ENCODE data around the gene WNT9B.

DNA sequence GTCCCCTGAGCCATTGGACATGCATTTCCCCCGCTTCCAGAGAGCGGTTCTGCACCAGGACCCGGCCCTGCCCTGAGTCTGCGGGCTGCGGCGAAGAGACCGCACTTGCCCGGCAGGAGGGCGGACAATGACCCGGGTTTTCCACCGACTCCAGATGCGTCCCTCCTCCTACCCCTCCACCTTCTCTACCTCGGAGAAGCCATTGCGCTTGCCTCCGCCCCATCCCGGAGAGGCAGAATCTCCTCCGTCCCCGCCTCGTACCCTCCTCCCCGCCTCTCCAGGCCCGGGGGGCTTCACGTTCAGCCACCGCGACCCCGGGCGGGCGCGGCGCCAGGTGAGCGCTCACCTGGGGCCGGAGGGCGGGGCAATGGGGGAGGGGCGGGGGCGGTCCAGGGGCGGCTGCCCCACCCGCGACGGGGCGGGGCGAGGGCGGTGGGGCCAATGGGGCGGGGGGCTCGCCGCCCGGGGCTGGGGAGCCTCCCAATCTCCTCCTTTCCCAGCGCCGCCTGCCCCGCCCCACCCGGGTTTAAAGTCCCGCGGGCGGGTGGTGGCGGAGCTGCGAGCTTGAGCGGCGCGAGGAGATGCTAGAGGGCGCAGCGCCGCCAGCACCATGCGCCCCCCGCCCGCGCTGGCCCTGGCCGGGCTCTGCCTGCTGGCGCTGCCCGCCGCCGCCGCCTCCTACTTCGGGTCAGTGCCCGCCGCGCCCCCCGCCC, at the start of gene WNT9B:
- TF ChIP-seq, protein P1, sequence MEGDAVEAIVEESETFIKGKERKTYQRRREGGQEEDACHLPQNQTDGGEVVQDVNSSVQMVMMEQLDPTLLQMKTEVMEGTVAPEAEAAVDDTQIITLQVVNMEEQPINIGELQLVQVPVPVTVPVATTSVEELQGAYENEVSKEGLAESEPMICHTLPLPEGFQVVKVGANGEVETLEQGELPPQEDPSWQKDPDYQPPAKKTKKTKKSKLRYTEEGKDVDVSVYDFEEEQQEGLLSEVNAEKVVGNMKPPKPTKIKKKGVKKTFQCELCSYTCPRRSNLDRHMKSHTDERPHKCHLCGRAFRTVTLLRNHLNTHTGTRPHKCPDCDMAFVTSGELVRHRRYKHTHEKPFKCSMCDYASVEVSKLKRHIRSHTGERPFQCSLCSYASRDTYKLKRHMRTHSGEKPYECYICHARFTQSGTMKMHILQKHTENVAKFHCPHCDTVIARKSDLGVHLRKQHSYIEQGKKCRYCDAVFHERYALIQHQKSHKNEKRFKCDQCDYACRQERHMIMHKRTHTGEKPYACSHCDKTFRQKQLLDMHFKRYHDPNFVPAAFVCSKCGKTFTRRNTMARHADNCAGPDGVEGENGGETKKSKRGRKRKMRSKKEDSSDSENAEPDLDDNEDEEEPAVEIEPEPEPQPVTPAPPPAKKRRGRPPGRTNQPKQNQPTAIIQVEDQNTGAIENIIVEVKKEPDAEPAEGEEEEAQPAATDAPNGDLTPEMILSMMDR (conservative IDR thresholded peaks at IDR 0.05; ENCODE audit: low read depth, low read length) = no peak
- no peak for TF ChIP-seq EZH2phosphoT487 (IDR thresholded peaks at IDR 0.05; ENCODE audit: borderline replicate concordance, low read length)
